ENCODE data around the gene ADPRS.

Gene ADPRS

GRCh38 chr1:36135796-36136195, 47.1 kb downstream of the ADPRS start:
- Histone ChIP-seq H3K36me3 (no peaks in the 10 kb centered on the region; the same call in 1 of the 2 replicates), H3K27me3 (no peaks in the 10 kb centered on the region), H3K4me1 (no peaks in the 10 kb centered on the region), H3K9me3 (no peaks in the 10 kb centered on the region), H3K4me3 (ENCODE audit: low read depth, low read length) (no peak overlapping the region)
- no peak for DNase-seq
- TF ChIP-seq CTCF (IDR thresholded peaks at IDR 0.05; ENCODE audit: low read depth, low read length) = no peak

GRCh38 chr1:36136535-36136934, 47.8 kb downstream of the ADPRS start:
- DNase-seq = no peak

GRCh38 chr1:36137226-36137625, 48.5 kb downstream of the ADPRS start:
- no peak for DNase-seq
- no peaks in the 10 kb centered on the region for H3K9me3 ChIP-seq
- no peaks in the 10 kb centered on the region; the same call in 1 of the 2 replicates for H3K36me3 ChIP-seq
- TF ChIP-seq CTCF (IDR thresholded peaks at IDR 0.05; ENCODE audit: low read depth, low read length) = no peak
- no peak overlapping the region for H3K4me3 ChIP-seq (ENCODE audit: low read depth, low read length)
- no peaks in the 10 kb centered on the region for H3K4me1 ChIP-seq
- H3K27me3 ChIP-seq = no peaks in the 10 kb centered on the region

More at GRCh38 chr1:36136535-36136934, 47.8 kb downstream of the ADPRS start:
- no peaks in the 10 kb centered on the region for H3K27me3 ChIP-seq
- no peaks in the 10 kb centered on the region for H3K9me3 ChIP-seq
- H3K36me3 ChIP-seq = no peaks in the 10 kb centered on the region; the same call in 1 of the 2 replicates
- no peak for TF ChIP-seq CTCF (IDR thresholded peaks at IDR 0.05; ENCODE audit: low read depth, low read length)
- H3K4me1 ChIP-seq = no peaks in the 10 kb centered on the region
- no peak overlapping the region for H3K4me3 ChIP-seq (ENCODE audit: low read depth, low read length)

- Histone ChIP-seq H3K9me3 (no peaks in the 10 kb centered on the region), H3K4me3 (ENCODE audit: low read depth, low read length) (no peak overlapping the region), H3K36me3 (no peaks in the 10 kb centered on the region; the same call in 1 of the 2 replicates), H3K4me1 (no peaks in the 10 kb centered on the region), H3K27me3 (no peaks in the 10 kb centered on the region)
- TF ChIP-seq CTCF (IDR thresholded peaks at IDR 0.05; ENCODE audit: low read depth, low read length) = no peak
- no peak for DNase-seq
Measured at GRCh38 chr1:36137776-36138175, 49.1 kb downstream of the ADPRS start.

- Histone ChIP-seq H3K9me3 (no peaks in the 10 kb centered on the region), H3K4me3 (ENCODE audit: low read depth, low read length) (no peak overlapping the region), H3K4me1 (no peaks in the 10 kb centered on the region), H3K36me3 (no peaks in the 10 kb centered on the region; the same call in 1 of the 2 replicates), H3K27me3 (no peaks in the 10 kb centered on the region)
- TF ChIP-seq CTCF (IDR thresholded peaks at IDR 0.05; ENCODE audit: low read depth, low read length) = no peak
- no peak for DNase-seq
Measured at GRCh38 chr1:36139521-36139920, 50.8 kb downstream of the ADPRS start.

- H3K9me3 ChIP-seq = no peaks in the 10 kb centered on the region
- no peaks in the 10 kb centered on the region for H3K27me3 ChIP-seq
- no peaks in the 10 kb centered on the region; the same call in 1 of the 2 replicates for H3K36me3 ChIP-seq
- no peak for DNase-seq
- no peaks in the 10 kb centered on the region for H3K4me1 ChIP-seq
- no peak overlapping the region for H3K4me3 ChIP-seq (ENCODE audit: low read depth, low read length)
- TF ChIP-seq CTCF (IDR thresholded peaks at IDR 0.05; ENCODE audit: low read depth, low read length) = no peak
Measured at GRCh38 chr1:36142121-36142520, 53.4 kb downstream of the ADPRS start.

Measured in BE2C (cell line).